Fibroblast of skin of scalp (primary cell): ENCODE results near the gene ERICH6. TPM values are rescaled to one million over a fixed set of nuclear protein-coding genes. Genes with fewer than 3 reads are reported as not detected.

Experiments
- DNase-seq: peaks from one replicate; pipeline ENCODE4 v3.0.0-alpha.2; 2013
- polyA plus RNA-seq, 2 experiments: library from polyadenylated mRNA; unstranded; fragments of 120-200 nt; gene quantifications; one replicate each; pipeline ENCODE4 v1.2.1, GENCODE V29; 2013; ENCODE audit not compliant: insufficient read length in 2 of 2

ERICH6 gene
- not detected for polyA plus RNA-seq (2013, experiment 1 of 2; ENCODE audit: insufficient read length)
- polyA plus RNA-seq (2013, experiment 2 of 2; ENCODE audit: insufficient read length) = not detected

GRCh38 chr3:150703756-150704344 is at the start of gene ERICH6:
Gene ERICH6, minus strand, starts transcription at chr3:150703920. Its CDS starts 22 bp downstream, at chr3:150703898.
- DNase-seq = peak; percentile 92

- no peak for DNase-seq
Observed at GRCh38 chr3:150751781-150752263, 48.1 kb upstream of the ERICH6 start.

GRCh38 chr3:150749255-150749654 is 45.5 kb upstream of the ERICH6 start:
- no peak for DNase-seq

GRCh38 chr3:150748684-150749047 is 44.9 kb upstream of the ERICH6 start:
- no peak for DNase-seq

- no peak for DNase-seq
Observed at GRCh38 chr3:150747886-150748683, 44.4 kb upstream of the ERICH6 start.

- no peak for DNase-seq
Observed at GRCh38 chr3:150746791-150747590, 43.3 kb upstream of the ERICH6 start.

GRCh38 chr3:150745832-150746231 is 42.1 kb upstream of the ERICH6 start:
- DNase-seq = no peak

GRCh38 chr3:150744919-150745211 is 41.1 kb upstream of the ERICH6 start:
- DNase-seq = no peak

GRCh38 chr3:150744041-150744918 is 40.6 kb upstream of the ERICH6 start:
- DNase-seq = no peak

- peak; percentile 75 for DNase-seq
Observed at GRCh38 chr3:150743508-150743907, 39.8 kb upstream of the ERICH6 start.

GRCh38 chr3:150742679-150743078 is 39.0 kb upstream of the ERICH6 start:
- no peak for DNase-seq

- no peak for DNase-seq
Observed at GRCh38 chr3:150742141-150742523, 38.4 kb upstream of the ERICH6 start.

GRCh38 chr3:150741497-150742140 is 37.9 kb upstream of the ERICH6 start:
- DNase-seq = no peak

- no peak for DNase-seq
Observed at GRCh38 chr3:150740733-150741496, 37.2 kb upstream of the ERICH6 start.

GRCh38 chr3:150739877-150740645 is 36.3 kb upstream of the ERICH6 start:
- no peak for DNase-seq

GRCh38 chr3:150739200-150739863 is 35.6 kb upstream of the ERICH6 start:
- no peak for DNase-seq

- peak; percentile 48 for DNase-seq
Observed at GRCh38 chr3:150738688-150739087, 35.0 kb upstream of the ERICH6 start.

- peak; percentile 28 for DNase-seq
Observed at GRCh38 chr3:150737874-150738679, 34.4 kb upstream of the ERICH6 start.
